ENCODE measurements around the gene CSNK1G2.

Gene CSNK1G2

DNA sequence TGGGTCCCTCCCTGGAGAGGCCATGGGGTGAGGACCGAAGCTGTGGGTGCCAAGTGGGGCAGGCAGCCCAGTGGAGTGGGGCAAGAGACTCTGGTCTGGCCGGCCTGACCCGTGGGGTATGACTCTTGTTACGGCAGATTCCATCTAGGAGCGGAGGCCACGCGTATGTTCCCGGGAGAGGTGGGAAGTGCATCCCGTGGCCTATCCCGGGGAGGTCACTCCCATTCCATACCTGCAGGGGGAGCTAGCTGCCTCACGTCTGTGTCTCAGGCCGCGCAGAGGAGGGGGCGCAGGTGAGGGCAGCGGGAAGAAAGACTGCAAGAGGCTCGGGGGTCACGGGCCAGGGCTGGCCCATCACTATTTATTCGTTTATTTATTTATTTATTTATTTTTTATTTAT, 4.9 kb downstream of the CSNK1G2 start:
- no peak for DNase-seq

DNA sequence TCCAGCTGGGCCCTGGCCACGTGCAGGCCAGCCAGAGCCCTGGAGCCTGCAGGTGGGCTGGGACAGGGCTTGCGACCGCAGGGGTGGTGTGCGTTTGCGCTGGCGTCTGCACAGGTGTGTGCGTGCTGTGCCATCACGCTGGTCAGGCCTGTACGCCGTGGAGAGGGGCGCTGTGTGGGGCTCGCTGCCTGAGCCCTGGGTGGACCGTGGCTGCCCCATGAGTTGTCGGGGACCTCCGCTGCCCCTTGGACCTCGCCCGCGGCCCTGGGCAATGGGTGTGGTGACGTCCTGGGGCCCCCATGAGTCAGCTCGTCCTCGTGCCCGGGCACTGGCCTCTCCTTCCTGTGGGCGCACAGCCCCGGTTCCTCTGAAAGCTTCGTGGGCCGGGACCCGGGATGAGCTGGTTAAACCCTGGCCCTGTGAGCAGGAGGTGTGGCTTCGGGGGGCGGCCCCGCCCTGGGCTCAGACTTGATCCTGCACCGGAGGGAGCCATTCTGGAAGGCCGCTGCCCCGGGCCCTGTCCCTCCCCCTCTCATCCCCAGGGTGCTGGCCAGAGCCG, 6.8 kb downstream of the CSNK1G2 start:
- no peak for DNase-seq

DNA sequence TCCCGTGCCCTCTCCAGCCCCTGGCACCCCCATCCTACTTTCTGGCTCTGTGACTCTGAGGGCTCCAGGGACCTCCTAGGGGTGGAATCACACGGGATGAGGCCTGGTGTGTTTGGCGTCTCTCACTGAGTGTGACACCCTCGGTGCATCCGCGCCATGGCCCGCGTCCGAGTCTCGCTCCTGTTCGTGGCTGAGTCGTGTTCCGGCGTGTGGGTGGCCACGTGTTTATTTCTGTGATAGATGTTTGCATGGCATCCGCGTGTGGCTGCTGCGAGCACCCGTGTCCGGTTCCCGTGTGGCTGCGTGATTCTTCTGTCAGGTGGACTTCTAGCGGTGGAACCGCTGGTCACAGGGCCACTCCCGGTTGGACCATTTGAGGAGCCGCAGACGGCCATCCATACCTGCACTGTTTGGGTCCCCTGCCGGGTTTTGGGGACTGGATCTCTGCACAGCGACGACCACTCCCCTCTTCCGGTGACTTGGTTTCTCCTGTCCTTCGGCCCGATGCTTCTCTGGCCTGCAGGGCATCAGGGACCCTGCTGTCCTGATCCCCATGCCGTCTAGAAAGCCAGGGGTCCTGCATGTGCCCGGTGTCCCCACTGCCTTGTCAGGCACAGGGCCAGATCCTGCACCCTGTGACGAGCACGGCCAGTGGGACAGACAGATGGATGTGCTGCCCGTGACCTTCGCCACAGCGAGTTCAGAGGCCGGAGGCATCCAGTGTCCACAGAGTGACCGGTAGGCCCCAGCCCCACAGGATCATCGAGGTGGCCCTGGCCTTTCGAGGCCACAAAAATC, 8.5 kb downstream of the CSNK1G2 start:
- DNase-seq = no peak

DNA sequence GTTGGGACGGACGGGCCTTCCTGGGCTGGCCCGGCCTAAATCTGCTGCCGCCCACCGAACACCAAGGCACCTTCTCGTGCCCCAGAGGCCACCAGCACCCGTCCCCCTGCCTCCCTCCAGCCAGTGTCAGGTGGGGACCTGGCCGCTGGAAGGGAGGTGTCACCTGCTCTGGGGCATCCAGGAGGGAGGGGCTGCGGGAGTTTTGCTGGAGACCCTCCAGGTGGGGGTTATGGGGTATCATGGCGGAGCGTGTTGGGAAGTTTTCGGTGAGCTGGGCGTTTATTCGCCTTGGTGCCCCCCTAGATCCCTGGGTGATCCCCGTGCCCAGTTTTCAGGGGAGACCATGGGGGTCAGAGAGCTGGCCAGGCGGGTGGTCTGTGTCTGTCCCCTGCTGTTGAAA, 9.7 kb downstream of the CSNK1G2 start:
- DNase-seq = no peak

DNA sequence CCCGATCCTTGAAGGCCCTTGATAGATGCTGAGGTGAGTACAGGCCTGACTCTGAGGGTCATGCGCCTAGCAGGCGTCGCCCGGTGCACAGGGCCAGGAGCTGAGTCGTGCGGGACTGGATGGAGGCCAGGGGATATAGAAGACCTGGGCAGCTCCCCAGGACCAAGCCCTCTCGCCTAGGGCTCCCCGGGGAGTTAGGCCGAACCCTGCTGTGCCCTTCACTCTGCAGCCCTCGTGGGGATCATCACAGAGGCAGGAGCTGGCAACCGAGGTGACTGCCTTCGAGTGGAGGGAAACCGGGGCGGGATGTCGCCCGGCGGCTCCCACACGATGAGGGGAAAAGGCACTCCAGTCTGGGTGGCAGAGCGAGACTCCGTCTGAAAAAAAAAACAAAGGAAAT, 11.7 kb downstream of the CSNK1G2 start:
- DNase-seq = no peak

DNA sequence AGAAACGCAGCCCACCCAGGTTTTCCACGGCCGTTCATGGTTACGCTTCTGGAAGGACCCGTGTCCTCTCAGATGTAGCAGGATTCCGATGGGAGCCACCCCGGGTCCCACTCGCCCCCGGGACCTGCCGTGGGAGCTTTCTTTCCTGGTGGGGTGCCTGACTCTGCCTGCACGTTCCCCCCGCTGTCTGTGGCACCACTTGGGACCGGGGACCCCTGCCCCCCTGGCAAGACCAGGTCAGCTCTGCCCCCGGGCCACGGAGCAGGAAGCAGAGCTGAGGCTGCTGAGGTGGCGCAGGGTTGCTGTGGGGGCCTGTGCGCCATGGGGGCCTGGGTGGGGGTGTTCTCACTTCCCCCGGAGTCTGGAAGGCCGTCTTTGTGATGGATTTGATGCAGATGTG, 12.1 kb downstream of the CSNK1G2 start:
- DNase-seq = no peak

DNA sequence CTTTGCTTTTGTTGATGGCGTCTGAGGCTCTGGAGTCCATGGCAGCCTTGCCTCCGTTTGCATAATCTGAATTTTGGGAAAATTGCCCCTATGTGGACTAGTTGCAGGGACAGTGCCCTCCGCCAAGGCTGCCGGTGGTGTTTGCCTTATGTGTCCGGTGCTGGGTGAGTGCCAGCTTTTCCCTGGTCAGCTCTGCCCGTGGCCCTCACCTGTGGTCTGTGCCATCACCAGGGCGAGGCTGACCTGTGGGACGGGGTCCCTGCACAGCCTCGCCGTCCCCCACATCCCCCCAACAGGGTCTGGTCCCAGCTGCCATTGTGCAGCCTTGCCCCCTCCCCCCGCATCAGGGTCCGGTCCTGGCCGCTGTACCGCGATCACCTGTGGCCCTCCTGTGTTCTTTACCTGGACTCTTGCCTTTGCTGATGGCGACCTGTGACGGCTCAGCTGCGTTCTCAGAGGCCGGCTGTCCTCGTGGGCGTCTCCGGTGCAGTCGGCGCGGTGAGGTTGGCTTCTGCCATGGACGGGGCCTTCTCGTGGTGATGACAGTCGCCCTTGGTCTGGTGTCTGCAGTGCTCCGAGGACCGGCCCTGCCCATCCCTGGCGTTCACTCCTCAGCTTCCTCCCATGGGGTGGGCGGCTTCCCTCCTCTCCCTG, 12.6 kb downstream of the CSNK1G2 start:
- no peak for DNase-seq

DNA sequence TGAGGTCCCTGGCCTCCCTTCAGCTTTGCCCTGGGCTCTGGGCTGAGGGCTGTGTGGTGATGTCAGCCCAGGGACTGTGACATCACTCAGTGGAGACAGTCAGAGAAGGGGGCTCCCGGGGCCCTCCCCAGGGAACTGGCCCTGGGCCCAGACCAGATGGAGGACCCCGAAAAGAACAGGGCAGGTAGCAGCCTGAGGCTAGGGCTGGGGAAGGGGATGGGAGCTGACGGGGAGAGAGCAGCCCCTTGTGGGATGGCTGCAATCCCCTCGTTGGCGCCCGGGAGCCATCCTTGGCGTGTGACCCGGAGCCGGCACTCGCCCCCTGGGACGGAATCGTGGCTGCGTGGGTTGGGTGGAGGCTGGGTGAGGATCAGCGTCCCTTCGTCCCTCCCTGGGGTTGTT, 13.6 kb downstream of the CSNK1G2 start:
- no peak for DNase-seq

DNA sequence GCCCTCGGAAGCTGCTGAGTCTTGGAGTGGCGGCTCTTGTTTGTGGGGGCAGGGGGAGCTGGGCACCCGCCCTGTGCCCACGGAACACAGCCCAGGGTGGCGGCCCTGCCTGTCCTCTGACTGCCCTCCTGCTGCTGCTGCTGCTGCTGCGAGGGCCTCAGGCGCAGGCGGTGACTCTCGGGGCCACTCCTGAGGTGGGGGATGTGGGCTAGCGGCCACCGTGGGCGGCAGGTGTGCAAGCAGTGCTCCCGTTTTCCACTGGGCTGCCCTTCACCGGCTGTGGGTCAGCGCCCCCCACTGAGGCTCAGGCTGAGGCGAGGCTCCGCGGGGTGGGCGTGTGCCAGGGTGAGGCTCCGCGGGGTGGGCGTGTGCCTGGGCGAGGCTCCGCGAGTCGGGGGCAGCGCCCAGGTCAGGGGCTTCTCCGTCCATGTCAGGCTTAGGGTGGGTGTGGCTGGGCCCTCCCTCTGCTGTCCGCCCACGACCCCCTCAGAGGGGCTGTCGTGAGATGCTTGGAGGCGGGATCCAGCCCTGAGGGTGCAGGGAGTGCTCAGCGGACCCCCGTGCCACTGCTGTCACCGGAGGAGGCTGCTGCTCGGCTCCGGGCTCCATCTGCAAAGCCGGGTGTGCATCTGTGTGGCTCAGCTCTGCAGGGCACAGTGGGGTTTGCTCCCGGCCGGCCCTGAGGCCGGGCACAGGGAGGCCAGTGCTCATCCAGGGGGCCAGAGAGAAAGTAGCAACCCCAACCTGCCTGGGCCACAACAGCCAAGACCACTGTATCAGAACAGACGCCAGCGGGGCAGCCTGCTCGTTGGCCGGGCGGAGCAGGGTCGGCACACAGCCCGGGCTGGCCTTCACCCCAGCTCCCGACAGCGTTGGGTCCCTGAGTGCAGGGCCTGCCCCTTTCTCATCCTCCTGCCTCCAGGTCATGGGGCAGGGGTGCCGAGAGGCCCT, 14.5 kb downstream of the CSNK1G2 start:
- DNase-seq = no peak

DNA sequence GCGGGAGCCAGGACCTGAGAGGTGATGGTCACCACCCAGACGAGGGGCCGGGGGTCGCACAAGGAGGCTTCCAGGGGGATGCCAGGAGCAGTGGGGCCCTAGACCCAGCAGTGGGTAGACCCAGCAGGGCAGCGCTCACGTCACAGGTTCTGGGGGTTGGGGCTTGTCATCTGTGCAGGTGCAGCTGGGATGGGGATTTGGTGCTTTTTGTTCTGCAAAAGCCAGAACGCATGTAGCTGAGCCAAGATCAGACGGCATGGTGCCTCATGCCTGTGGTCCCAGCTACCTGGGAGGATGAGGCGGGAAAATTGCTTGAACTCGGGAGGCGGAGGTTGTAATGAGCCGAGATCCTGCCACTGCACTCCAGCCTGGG, 15.1 kb downstream of the CSNK1G2 start:
- DNase-seq = no peak

DNA sequence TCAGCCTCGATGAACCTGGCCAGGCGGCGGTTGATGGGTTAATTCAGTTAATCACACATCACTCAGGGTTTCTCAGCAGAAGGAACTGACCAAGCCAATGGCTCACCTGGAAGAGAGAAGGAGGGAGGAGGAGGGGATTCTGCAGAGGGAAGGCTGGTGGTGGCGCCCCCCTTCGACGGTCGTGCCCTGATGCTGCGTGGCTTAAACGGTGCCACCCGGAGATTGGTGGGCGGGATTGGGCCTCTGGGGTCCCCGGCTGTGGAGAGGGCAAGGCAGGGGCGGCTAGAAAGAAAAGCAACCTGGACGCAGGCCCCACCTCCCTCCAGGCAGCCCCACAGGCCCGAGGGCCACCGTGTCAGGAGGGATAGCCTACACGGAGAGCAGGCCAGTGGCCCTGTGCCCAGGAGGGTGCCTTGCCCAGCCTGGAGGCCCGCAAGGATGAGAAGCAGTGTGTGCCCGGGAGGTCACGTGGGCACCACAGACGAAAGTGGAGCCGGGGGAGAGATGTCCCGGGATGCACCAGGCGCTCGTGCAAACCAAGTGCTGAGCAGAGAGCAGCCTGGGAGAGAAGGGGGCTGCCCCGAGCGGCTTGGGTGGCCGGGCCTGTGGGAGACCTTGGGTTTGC, 16.0 kb downstream of the CSNK1G2 start:
- DNase-seq = no peak

DNA sequence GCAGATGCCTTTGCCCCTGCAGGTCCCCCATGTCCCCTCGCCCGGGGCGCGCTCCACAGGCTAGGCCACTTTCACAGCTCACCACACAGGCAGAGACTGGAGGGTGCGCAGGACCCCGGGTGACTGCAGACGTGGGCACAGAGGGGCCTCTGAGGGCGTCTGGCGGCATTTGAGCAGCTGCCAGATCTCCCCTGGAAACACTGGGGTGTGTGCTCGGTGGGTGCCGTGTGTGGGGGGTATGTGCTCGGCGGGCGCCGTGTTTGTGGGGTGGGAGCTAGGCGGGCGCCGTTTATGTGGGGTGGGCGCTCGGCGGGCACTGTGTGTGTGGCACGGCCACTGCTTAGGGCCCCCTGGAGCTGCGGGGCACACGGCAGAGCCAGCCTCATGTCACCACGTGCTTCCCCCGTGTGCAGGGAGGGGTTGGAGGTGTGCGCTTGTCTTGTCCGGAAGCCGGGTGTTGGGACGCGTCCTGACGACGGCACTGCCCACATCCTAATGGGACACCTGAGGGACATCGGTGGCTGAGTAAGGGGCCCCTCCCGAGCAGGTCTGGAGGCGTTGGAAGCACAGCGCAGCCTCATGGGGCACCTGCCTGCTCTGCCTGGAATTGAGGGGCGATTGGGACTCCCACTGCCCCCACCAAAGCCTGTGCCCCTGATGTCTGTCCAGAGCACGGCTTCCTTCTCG, 16.7 kb downstream of the CSNK1G2 start:
- no peak for DNase-seq

DNA sequence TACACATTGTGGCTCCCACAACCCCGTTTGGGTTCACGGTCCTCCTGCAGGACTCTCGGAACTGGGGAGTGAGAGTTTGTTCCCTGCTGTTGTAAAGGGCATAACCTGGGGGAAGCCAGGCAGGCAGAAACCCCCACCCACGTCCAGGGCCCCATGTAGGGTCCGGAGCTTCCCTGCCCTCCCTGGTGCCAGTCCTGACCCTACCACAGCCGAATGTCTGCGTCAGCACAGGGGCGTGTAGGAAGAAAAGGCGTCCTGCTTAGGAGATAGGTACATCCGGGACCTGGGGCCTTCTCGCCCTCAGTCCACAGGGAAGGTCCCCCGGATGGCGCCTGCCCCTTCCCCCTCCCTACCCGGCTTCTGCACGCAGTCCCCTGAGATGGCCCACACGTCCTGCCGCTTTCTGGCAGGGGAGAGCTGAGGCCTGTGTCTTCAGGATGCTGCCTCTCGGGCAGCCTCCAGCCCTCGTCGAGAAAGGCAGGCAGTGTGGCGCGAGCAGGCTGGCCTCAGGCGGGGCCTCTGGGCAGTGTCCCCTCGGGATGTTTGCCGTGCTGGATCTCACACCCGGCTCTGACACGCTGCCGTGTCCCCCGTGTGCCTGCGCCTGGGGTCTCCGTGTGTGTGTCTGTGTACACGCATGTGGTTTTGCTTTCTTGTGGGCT, 19.1 kb downstream of the CSNK1G2 start:
- no peak for DNase-seq

DNA sequence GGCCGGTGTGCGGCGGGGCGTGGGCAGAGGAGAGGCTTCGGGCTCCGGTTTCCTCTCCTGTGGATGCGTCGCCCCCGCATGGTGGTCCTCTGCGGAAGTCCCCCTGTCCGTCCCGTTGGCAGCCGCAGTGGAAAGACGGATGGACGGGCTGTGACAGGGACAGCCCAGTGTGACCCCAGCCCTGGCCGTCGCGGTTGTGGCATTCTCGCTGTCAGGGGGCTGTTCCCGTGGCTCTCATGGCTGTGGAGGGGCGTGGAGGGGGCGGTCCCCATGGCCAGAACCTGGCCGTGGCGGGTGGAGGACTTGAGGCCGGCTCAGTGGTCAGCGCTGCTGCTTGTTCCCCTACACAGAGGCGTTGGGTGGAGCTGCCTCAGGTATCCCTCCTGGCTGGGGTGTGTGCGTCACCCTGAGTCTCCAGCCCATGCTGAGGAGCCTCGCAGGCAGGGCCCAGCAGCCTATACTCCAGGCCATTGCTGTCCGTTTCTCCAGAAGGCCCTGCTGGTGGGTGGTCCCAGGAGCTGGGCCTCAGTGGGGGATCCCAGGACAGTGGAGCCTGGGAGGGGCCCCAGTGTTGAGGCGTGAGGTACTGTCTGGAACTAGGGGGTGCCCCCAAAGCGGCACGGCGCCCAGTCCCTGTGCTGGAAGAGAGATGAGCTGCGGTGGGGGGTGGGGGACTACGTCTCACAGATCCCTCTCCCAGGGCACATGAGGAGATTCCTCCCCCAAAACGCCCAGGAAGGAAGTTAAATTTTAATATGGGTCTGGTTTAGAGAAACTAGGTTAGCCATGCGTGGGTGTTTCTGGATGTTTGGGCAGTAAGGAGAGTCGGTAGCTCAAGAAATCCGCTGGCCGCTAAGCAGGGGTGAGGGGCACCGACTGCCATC, 20.3 kb downstream of the CSNK1G2 start:
- no peak for DNase-seq

DNA sequence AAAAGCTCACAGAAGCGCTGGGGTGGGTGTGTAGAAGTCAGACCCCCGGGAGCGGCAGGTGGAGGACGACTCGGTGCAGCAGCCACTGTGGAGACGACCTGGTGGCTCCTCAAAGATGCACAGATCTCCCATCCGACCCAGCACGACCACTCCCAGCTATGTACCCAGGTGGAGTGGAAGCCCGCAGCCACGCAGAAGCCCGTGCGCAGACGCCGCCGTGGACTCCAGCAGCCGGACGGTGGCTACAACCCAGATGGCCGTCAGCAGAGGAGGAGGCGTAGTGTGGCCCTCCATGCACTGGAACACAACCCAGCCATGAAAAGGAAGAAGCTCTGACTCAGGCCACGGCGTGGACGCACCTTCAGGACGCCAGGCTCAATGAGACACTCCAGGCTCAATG, 21.7 kb downstream of the CSNK1G2 start:
- DNase-seq = no peak

DNA sequence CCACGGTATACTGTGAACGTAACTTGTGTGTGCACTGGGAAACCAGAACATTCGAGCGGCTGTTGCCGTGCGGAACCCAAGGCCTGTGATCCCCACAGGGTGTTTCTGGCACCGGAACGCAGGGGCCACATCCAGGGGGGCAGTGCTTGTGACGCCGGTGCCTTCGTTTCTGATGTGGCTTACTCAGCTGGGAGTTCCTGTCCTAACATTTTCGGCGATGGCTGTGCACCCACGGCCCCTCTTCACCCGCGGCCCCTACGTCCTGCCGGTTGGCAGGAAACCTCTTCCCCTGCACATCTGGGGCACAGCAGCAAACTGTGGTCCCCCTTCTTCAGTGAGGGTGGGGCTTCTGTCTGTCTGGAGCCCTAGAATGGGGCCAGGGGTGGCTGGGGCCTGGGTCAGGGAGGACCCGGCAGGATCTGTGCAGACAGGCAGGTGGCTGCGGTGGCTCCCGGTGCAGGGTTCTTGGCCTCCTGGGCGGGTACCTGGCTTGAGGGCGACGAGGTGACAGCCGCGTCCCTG, 26.2 kb downstream of the CSNK1G2 start:
- no peak for DNase-seq

DNA sequence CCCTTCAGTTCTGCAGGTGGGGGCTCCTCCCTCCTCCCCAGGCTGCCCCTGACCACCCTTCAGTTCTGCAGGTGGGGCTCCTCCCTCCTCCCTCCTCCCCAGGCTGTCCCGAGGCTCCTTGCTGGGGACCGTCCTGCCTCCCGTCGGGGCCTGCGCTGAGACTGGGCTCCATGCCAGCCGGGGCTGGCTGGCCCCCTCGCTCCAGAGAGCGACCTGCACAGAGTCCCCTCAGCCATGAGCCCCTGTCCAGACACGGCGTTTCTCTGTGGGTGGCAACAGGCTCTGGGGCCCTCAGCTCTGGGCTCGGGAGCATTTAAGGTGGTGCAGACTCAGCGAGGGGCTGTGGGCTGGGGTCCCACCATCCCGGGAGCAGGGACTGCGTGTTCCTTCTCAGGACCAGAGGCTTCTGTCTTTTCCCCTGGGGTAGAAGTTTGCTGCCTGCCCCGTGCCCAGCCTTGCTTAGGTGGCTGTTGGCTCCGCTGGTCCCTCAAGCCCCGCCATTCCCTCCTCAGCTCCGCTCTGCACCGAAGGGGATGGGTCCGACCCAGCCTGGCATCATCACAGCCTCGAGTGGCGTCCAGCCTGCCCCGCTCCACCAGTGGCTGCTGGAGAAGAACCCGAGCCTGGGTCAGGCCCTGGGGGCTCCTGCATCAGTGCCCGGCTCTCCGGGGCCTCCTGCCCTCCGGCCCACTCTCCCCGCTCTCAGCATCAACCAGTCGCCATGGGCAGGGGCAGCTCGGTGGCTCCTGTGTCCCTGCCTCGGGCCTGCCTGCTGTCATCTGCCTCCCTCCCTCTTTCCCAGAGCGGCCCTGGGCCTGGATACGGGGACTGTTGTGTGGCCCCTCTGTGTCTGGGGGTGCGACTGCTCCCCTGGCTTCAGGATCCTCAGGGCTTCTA, 27.6 kb downstream of the CSNK1G2 start:
- no peak for DNase-seq

DNA sequence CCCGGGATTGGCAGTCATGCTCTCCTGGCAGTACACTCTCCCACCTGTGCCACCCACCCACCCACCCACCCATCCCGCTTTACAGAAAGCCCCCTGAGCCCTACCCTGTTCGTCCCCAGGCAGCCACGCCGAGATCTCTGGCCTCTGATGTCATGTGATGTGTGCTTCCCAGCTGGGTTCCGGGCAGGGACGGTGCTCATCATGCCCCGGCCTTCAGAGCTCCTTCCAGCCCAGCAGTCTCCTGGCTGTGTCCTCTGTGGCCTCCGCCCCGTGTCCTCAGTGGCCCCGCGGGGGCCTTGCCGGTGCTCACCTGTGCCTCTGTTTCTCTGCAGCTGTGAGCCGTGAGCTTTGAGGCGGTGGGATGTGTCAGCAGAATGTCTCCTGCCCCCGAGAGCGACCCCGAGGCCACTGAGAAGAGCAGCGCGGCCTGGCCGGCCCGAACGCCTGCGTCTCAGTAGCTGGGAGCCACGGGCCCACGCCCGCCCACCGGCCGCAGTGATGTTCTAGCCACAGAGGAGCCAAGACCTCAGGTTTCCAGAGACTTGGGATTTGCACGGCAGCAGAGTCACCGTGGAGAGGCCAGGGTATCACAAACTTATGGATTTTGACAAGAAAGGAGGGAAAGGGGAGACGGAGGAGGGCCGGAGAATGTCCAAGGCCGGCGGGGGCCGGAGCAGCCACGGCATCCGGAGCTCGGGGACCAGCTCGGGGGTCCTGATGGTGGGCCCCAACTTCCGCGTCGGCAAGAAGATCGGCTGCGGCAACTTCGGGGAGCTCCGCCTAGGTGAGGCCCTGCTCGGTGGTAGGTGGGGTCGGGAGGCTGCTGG, 28.4 kb downstream of the CSNK1G2 start:
- DNase-seq = no peak

All from right hindlimb (tissue), 1 donor.